ENCODE measurements around the gene ADAM19. TPM values are rescaled to one million over a fixed set of nuclear protein-coding genes. Genes with fewer than 3 reads are reported as not detected.

ADAM19 gene
- total and polyA plus RNA-seq, 12 donors = 5.5 to 49.6 (median 18.2) TPM

- ATAC-seq (no peak), DNase-seq (no peak)
- intact Hi-C loops (cut with DNase I) = loop anchor here in 1 of 10 donors (10.0 kb wide), 1 partner anchor 222 kb away; no protein-coding TSS in a partner anchor
- Histone ChIP-seq H3K4me1 (peaks cover 0 to 3% (median 0%) of the 10 kb centered on the region in 9 donors), H3K27me3 (no peaks in the 10 kb centered on the region), H3K4me3 (no peak overlapping the region), H3K36me3 (peaks cover 0 to 99% (median 43%) of the 10 kb centered on the region in 9 donors), H3K27ac (no peak overlapping the region), H3K9me3 (no peaks in the 10 kb centered on the region)
- 93 to 97% methylated on average over 9 of the region's 9 CpGs for WGBS, 2 donors
- no peak for TF ChIP-seq CTCF (IDR thresholded peaks at IDR 0.05)
Measured at GRCh38 chr5:157492886-157493285, 82.7 kb downstream of the ADAM19 start.

GRCh38 chr5:157491471-157491995 lies 84.0 kb downstream of the ADAM19 start:
- 90 to 94% methylated on average over 11 of the region's 11 CpGs for WGBS, 2 donors
- peaks cover 0 to 5% (median 0%) of the 10 kb centered on the region in 9 donors for H3K4me1 ChIP-seq
- H3K27ac ChIP-seq = no peak overlapping the region
- peaks cover 0 to 100% (median 49%) of the 10 kb centered on the region in 9 donors for H3K36me3 ChIP-seq
- H3K9me3 ChIP-seq = no peaks in the 10 kb centered on the region
- no peak for TF ChIP-seq CTCF (IDR thresholded peaks at IDR 0.05)
- H3K27me3 ChIP-seq = no peaks in the 10 kb centered on the region
- no peak for DNase-seq
- peak in 1 of 8 donors; percentile 25 for ATAC-seq
- H3K4me3 ChIP-seq = no peak overlapping the region
- intact Hi-C loops (cut with DNase I) = loop anchor here in 1 of 10 donors (10.0 kb wide), 1 partner anchor 223 kb away; no protein-coding TSS in a partner anchor

GRCh38 chr5:157487358-157487757 lies 88.2 kb downstream of the ADAM19 start:
- Histone ChIP-seq H3K4me3 (no peak overlapping the region), H3K4me1 (peaks cover 0 to 12% (median 8%) of the 10 kb centered on the region in 9 donors), H3K27ac (no peak overlapping the region), H3K27me3 (no peaks in the 10 kb centered on the region), H3K36me3 (peaks cover 0 to 99% (median 36%) of the 10 kb centered on the region in 9 donors), H3K9me3 (no peaks in the 10 kb centered on the region)
- DNase-seq (no peak), ATAC-seq (no peak)
- no peak for TF ChIP-seq CTCF (IDR thresholded peaks at IDR 0.05)
- WGBS, 2 donors = 91 to 94% methylated on average over 3 of the region's 3 CpGs
- intact Hi-C loops (cut with DNase I) = no loop called here

GRCh38 chr5:157486861-157487260 lies 88.7 kb downstream of the ADAM19 start:
- intact Hi-C loops (cut with DNase I) = no loop called here
- TF ChIP-seq CTCF (IDR thresholded peaks at IDR 0.05) = no peak
- no peak overlapping the region for H3K27ac ChIP-seq
- no peak overlapping the region for H3K4me3 ChIP-seq
- H3K27me3 ChIP-seq = no peaks in the 10 kb centered on the region
- no peaks in the 10 kb centered on the region for H3K9me3 ChIP-seq
- H3K4me1 ChIP-seq = peaks cover 0 to 12% (median 8%) of the 10 kb centered on the region in 9 donors
- ATAC-seq (no peak), DNase-seq (no peak)
- H3K36me3 ChIP-seq = peaks cover 0 to 99% (median 35%) of the 10 kb centered on the region in 9 donors
- 76 to 85% methylated on average over 3 of the region's 3 CpGs for WGBS, 2 donors
